Subcutaneous abdominal adipose tissue (tissue), 5 donors: ENCODE data around the gene GSG1.

Experiments
- H3K27ac ChIP-seq: one replicate; pipeline ENCODE4 v1.7.0; 2013; ENCODE audit warnings: low read depth, mild to moderate bottlenecking, inconsistent platforms, low read length, moderate library complexity
- H3K27me3 ChIP-seq, 5 donors: one replicate each; pipeline ENCODE4 v1.7.0; 2013; ENCODE audit warnings: low read length in 5 of 5, inconsistent platforms in 1 of 5; ENCODE audit not compliant: control insufficient read depth in 5 of 5, insufficient read depth in 4 of 5
- H3K36me3 ChIP-seq, 5 donors: one replicate each; pipeline ENCODE4 v1.7.0; 2013; ENCODE audit warnings: low read length in 5 of 5; ENCODE audit not compliant: control insufficient read depth in 5 of 5, insufficient read depth in 5 of 5
- H3K4me1 ChIP-seq, 5 donors: one replicate each; pipeline ENCODE4 v1.7.0; 2013; ENCODE audit warnings: low read length in 5 of 5, mild to moderate bottlenecking in 3 of 5, moderate library complexity in 1 of 5; ENCODE audit not compliant: control insufficient read depth in 5 of 5, insufficient read depth in 5 of 5
- H3K4me3 ChIP-seq, 5 donors: one replicate each; pipeline ENCODE4 v1.7.0; 2013; ENCODE audit warnings: low read length in 5 of 5, low read depth in 1 of 5
- H3K9ac ChIP-seq, 5 donors: one replicate each; pipeline ENCODE4 v1.7.0; 2013; ENCODE audit warnings: low read length in 5 of 5, mild to moderate bottlenecking in 4 of 5, moderate library complexity in 3 of 5
- H3K9me3 ChIP-seq, 5 donors: one replicate each; pipeline ENCODE4 v1.7.0; 2013; ENCODE audit warnings: low read length in 5 of 5; ENCODE audit not compliant: control insufficient read depth in 5 of 5
- donor health status: healthy.
- donor health status: healthy.
- donor health status: healthy.
- donor health status: healthy.
- donor health status: healthy.

GSG1 gene

GRCh38 chr12:13142747-13143146 is 39.3 kb upstream of the GSG1 start:
- Histone ChIP-seq H3K27me3 (no peaks in the 10 kb centered on the region), H3K9me3 (no peaks in the 10 kb centered on the region), H3K27ac (no peak overlapping the region), H3K9ac (no peak overlapping the region), H3K4me1 (peaks cover 6 to 40% (median 32%) of the 10 kb centered on the region in 5 donors), H3K36me3 (no peaks in the 10 kb centered on the region), H3K4me3 (no peak overlapping the region)

- Histone ChIP-seq H3K9ac (no peak overlapping the region), H3K4me3 (no peak overlapping the region), H3K4me1 (peaks cover 6 to 33% (median 25%) of the 10 kb centered on the region in 5 donors), H3K27me3 (no peaks in the 10 kb centered on the region), H3K9me3 (no peaks in the 10 kb centered on the region), H3K27ac (no peak overlapping the region), H3K36me3 (no peaks in the 10 kb centered on the region)
These were observed 38.2 kb upstream of the GSG1 start for GRCh38 chr12:13141686-13142085.

GRCh38 chr12:13135371-13136178 is 32.1 kb upstream of the GSG1 start:
- Histone ChIP-seq H3K9ac (peak overlapping the region in 3 of 5 donors; percentile 38 to 60 (median 59)), H3K27ac (peak overlapping the region; percentile 63), H3K27me3 (no peaks in the 10 kb centered on the region), H3K4me1 (peaks cover 0 to 24% (median 14%) of the 10 kb centered on the region in 5 donors), H3K36me3 (no peaks in the 10 kb centered on the region), H3K9me3 (no peaks in the 10 kb centered on the region), H3K4me3 (peak overlapping the region; percentile 12 to 36 (median 23))

- Histone ChIP-seq H3K4me3 (no peak overlapping the region), H3K9me3 (no peaks in the 10 kb centered on the region), H3K36me3 (no peaks in the 10 kb centered on the region), H3K9ac (no peak overlapping the region), H3K27ac (no peak overlapping the region), H3K27me3 (no peaks in the 10 kb centered on the region), H3K4me1 (peaks cover 0 to 25% (median 14%) of the 10 kb centered on the region in 5 donors)
These were observed 30.4 kb upstream of the GSG1 start for GRCh38 chr12:13133886-13134285.

GRCh38 chr12:13130981-13131380 is 27.5 kb upstream of the GSG1 start:
- Histone ChIP-seq H3K9me3 (no peaks in the 10 kb centered on the region), H3K4me3 (no peak overlapping the region)

GRCh38 chr12:13128291-13128965 is 25.0 kb upstream of the GSG1 start:
- H3K27me3 ChIP-seq, result no peaks in the 10 kb centered on the region
- no peak overlapping the region for H3K27ac ChIP-seq
- no peaks in the 10 kb centered on the region for H3K36me3 ChIP-seq
- no peak overlapping the region for H3K4me3 ChIP-seq
- H3K9me3 ChIP-seq, result no peaks in the 10 kb centered on the region
- no peak overlapping the region for H3K9ac ChIP-seq
- H3K4me1 ChIP-seq, result peaks cover 0 to 15% (median 8%) of the 10 kb centered on the region in 5 donors

More at GRCh38 chr12:13130981-13131380, 27.5 kb upstream of the GSG1 start:
- Histone ChIP-seq H3K27me3 (no peaks in the 10 kb centered on the region), H3K36me3 (no peaks in the 10 kb centered on the region), H3K9ac (no peak overlapping the region), H3K4me1 (peaks cover 0 to 20% (median 10%) of the 10 kb centered on the region in 5 donors), H3K27ac (no peak overlapping the region)

GRCh38 chr12:13127444-13127843 is 24.0 kb upstream of the GSG1 start:
- Histone ChIP-seq H3K36me3 (no peaks in the 10 kb centered on the region), H3K4me3 (no peak overlapping the region), H3K9ac (no peak overlapping the region), H3K27ac (no peak overlapping the region), H3K27me3 (no peaks in the 10 kb centered on the region), H3K4me1 (peaks cover 0 to 15% (median 8%) of the 10 kb centered on the region in 5 donors), H3K9me3 (no peaks in the 10 kb centered on the region)

GRCh38 chr12:13126494-13126893 is 23.0 kb upstream of the GSG1 start:
- Histone ChIP-seq H3K9ac (no peak overlapping the region), H3K36me3 (no peaks in the 10 kb centered on the region), H3K9me3 (no peaks in the 10 kb centered on the region), H3K27me3 (no peaks in the 10 kb centered on the region), H3K4me3 (no peak overlapping the region), H3K4me1 (peaks cover 0 to 15% (median 8%) of the 10 kb centered on the region in 5 donors), H3K27ac (no peak overlapping the region)

GRCh38 chr12:13125996-13126395 is 22.5 kb upstream of the GSG1 start:
- Histone ChIP-seq H3K27ac (no peak overlapping the region), H3K9ac (no peak overlapping the region), H3K27me3 (no peaks in the 10 kb centered on the region)

More at GRCh38 chr12:13125996-13126395, 22.5 kb upstream of the GSG1 start:
- Histone ChIP-seq H3K9me3 (no peaks in the 10 kb centered on the region), H3K4me3 (no peak overlapping the region), H3K36me3 (no peaks in the 10 kb centered on the region), H3K4me1 (peaks cover 0 to 15% (median 8%) of the 10 kb centered on the region in 5 donors)
